Measurements from ENCODE around the gene ADGRG7.

The ADGRG7 gene

DNA sequence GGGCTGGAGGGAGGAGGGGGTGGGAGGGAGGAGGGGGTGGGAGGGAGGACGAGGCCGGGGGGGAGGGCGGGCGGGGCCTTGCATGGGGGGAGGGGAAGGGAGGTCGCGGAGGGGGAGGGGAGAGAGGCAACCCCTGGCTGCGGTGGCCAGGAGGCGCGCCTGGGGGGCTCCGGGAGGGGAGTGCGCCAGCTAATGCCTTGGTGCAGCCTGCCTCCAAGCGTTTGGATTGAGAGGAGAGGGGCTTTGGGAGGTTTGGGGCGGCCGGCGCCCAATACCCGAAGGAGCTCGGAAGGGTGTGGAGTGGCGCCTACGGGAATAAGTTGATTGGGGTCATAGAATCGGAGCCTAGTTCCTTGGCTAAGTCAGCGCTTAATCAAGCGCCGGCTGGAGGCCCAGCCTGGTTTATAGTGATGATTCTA is 100.5 kb downstream of the ADGRG7 start:
- TF ChIP-seq CTCF (conservative IDR thresholded peaks at IDR 0.05; ENCODE audit: low read depth), result no peak
- CTCF ChIA-PET, result interaction anchor here (0.8 to 0.9 kb wide), 2 partner anchors 10 to 107 kb away, joined by 4 read pairs; no protein-coding TSS in a partner anchor
- peak overlapping the region; percentile 92 for H3K27ac ChIP-seq
- POLR2A ChIA-PET (ENCODE audit: low non-redundant PET), result interaction anchor here (1.0 kb wide), 1 partner anchor 433 kb away, joined by 3 read pairs; no protein-coding TSS in a partner anchor
- peak; percentile 30 for DNase-seq (ENCODE audit: low spot score)

DNA sequence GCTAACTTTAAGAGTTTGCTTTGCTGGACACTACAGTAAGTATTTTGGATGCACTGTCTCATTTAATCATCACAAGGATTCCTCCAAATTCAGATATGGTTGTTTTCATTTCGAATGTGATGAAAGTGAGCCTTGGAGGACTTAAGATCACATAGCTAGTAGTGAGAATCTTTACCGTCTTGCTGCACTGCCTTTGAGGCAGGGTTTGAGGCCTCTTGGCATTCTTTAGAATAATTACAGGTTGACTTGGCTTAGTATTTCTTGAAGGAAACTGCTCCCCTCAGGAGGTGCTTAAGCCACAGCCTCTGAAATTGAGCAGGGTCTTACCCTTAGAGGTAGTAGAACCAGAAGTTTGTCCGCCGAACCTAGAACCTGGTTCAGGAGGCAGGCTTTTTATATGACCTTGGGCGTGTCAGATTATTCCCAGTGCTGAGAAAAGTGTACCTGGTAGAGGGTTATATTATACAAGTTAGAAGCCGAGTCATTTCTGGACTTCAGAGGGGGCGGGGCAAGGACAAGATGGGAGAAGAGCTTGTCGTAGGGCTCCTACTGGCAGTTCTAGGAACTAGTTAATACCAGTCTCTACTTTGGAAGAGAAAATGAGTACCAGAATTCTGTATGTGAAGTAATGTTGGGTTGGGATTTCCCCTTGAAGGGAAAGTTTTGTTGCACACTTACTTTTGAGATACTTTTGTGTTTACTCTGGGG is 101.0 kb downstream of the ADGRG7 start:
- TF ChIP-seq CTCF (conservative IDR thresholded peaks at IDR 0.05; ENCODE audit: low read depth), result peak; percentile 30
- H3K27ac ChIP-seq, result peak overlapping the region; percentile 92
- ChIA-PET POLR2A (ENCODE audit: low non-redundant PET) (no interaction called here), CTCF (interaction anchor here (0.6 to 1.3 kb wide), 4 partner anchors 10 to 1687 kb away, joined by 4 to 5 read pairs (median 4); no protein-coding TSS in a partner anchor)
- DNase-seq (ENCODE audit: low spot score), result peak; percentile 64

- TF ChIP-seq CTCF (conservative IDR thresholded peaks at IDR 0.05; ENCODE audit: low read depth), result no peak
- ChIA-PET CTCF (no interaction called here), POLR2A (ENCODE audit: low non-redundant PET) (no interaction called here)
- DNase-seq (ENCODE audit: low spot score), result no peak
- H3K27ac ChIP-seq, result no peak overlapping the region
These were observed 105.8 kb downstream of the ADGRG7 start for GRCh38 chr3:100715176-100715575.

DNA sequence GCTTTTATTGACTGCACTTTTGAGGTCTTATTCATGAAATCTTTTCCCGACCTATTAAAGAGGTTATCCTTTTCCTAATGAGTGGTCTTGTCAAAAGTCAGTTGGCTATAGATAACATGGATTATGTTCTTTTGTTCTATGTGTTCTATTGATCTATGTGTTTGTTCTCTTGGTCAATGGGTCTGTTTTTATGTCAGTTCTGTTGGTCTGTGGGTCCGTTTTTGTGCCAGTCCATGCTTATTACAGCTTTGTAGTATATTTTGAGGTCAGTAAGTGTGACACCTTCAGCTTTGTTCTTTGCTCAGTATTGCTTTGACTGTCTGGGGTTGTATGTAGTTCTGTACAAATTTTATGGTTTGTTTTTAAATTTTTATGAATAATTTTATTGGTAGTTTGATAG is 107.7 kb downstream of the ADGRG7 start:
- no peak overlapping the region for H3K27ac ChIP-seq
- ChIA-PET CTCF (interaction anchor here (0.7 kb wide), 1 partner anchor 368 kb away, joined by 3 read pairs; no protein-coding TSS in a partner anchor), POLR2A (ENCODE audit: low non-redundant PET) (no interaction called here)
- DNase-seq (ENCODE audit: low spot score), result no peak
- no peak for TF ChIP-seq CTCF (conservative IDR thresholded peaks at IDR 0.05; ENCODE audit: low read depth)

- DNase-seq (ENCODE audit: low spot score), result no peak
- ChIA-PET CTCF (interaction anchor here (0.7 to 0.9 kb wide), 2 partner anchors 127 to 255 kb away, joined by 3 read pairs; no protein-coding TSS in a partner anchor), POLR2A (ENCODE audit: low non-redundant PET) (no interaction called here)
- no peak for TF ChIP-seq CTCF (conservative IDR thresholded peaks at IDR 0.05; ENCODE audit: low read depth)
- no peak overlapping the region for H3K27ac ChIP-seq
These were observed 108.5 kb downstream of the ADGRG7 start for GRCh38 chr3:100717637-100718487.

DNA sequence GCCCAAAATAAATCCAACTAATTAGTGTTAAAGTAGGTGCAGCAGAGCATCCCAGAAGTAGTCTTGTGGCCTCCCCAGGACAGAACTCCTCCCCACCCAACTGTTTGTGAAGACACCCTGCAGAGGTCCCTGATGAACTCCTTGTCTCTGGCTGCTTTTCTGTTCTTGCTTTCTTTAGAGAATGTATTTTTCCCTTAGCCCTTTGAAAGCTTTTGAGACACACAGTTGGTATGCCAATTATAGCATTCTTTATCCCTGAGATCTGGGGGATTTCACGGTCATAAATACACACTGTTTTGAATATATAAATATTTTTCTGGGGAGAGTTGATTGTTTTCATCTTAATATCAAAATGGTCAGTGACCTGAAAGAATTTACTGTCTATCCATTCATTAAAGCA is 109.7 kb downstream of the ADGRG7 start:
- CTCF ChIA-PET, result interaction anchor here (0.6 kb wide), 1 partner anchor 403 kb away, joined by 4 read pairs; no protein-coding TSS in a partner anchor

More for the DNA sequence above, 109.7 kb downstream of the ADGRG7 start:
- no peak overlapping the region for H3K27ac ChIP-seq
- POLR2A ChIA-PET (ENCODE audit: low non-redundant PET), result no interaction called here
- no peak for DNase-seq (ENCODE audit: low spot score)
- TF ChIP-seq CTCF (conservative IDR thresholded peaks at IDR 0.05; ENCODE audit: low read depth), result no peak

Data from RWPE1 (cell line).